Measurements from ENCODE around the gene SERPINF2. TPM values are rescaled to one million over a fixed set of nuclear protein-coding genes. Genes with fewer than 3 reads are reported as not detected.

Gene SERPINF2
- total RNA-seq, 1 donor from 2014 or later = 28.3 TPM

DNA sequence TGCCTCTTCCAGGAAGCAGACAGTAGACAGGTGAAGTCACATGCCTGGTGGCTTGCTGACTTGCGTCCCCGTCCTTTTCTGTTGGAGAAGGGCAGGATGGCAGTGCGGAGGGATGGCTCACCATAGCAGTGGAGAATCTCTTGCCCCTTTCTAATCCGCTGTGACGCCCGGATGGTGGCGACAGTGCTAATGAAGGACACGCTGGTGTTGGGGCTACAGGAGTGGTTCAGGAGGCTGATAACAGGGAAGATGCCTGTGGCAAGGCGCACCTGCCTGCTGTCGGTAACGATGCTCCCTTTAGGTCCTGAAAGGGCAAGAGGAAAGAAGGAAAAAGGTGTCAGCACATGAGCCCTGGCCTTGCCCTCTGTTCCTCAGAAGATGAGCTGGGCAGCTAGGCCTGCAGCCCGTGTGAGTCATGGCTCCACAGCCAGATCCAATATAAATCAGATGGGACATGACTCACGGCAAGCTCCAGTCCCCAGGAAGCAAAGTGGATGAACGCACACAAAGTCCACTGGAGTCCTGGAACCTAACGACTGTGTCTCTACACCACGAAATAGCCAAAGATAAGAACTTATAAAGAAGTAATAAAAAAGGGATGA lies 44.7 kb downstream of the SERPINF2 start:
- no peaks in the 10 kb centered on the region for H3K9me3 Mint-ChIP-seq
- peaks cover 27% of the 10 kb centered on the region for H3K36me3 Mint-ChIP-seq
- H3K27me3 Mint-ChIP-seq = no peaks in the 10 kb centered on the region
- TF ChIP-seq, protein P1, sequence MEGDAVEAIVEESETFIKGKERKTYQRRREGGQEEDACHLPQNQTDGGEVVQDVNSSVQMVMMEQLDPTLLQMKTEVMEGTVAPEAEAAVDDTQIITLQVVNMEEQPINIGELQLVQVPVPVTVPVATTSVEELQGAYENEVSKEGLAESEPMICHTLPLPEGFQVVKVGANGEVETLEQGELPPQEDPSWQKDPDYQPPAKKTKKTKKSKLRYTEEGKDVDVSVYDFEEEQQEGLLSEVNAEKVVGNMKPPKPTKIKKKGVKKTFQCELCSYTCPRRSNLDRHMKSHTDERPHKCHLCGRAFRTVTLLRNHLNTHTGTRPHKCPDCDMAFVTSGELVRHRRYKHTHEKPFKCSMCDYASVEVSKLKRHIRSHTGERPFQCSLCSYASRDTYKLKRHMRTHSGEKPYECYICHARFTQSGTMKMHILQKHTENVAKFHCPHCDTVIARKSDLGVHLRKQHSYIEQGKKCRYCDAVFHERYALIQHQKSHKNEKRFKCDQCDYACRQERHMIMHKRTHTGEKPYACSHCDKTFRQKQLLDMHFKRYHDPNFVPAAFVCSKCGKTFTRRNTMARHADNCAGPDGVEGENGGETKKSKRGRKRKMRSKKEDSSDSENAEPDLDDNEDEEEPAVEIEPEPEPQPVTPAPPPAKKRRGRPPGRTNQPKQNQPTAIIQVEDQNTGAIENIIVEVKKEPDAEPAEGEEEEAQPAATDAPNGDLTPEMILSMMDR (conservative IDR thresholded peaks at IDR 0.05) = no peak
- DNase-seq (ENCODE audit: extremely low spot score, unreplicated experiment) = no peak
- H3K4me1 Mint-ChIP-seq (ENCODE audit: unreplicated experiment) = peaks cover 15% of the 10 kb centered on the region
- H3K4me3 Mint-ChIP-seq = no peak overlapping the region
- H3K27ac Mint-ChIP-seq = peak overlapping the region; percentile 16

DNA sequence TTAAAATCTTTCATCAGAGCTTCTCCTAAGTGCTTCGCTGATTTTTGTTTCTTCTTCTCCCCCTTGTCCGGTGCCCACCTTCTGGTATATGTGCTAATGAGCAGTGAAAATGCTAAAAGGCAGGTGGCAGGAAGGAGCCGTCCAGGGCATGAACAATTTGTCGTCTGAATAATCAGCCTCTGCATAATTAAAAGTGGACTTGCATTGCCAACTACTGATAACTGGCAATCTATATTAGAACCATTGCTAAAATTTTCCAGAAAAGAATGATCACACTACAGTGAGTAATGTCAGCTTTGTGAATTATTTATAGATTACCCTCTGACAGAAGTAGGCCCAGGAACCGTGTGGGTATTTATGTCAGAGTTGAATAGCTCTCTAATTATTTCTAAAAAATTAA lies 47.3 kb downstream of the SERPINF2 start:
- Mint-ChIP-seq H3K4me3 (no peak overlapping the region), H3K27me3 (no peaks in the 10 kb centered on the region), H3K27ac (no peak overlapping the region), H3K36me3 (peaks cover 15% of the 10 kb centered on the region), H3K4me1 (ENCODE audit: unreplicated experiment) (peaks cover 15% of the 10 kb centered on the region), H3K9me3 (no peaks in the 10 kb centered on the region)
- DNase-seq (ENCODE audit: extremely low spot score, unreplicated experiment) = no peak
- TF ChIP-seq, protein P1 (conservative IDR thresholded peaks at IDR 0.05) = no peak

- peak overlapping the region; percentile 22 for H3K4me3 Mint-ChIP-seq
- H3K4me1 Mint-ChIP-seq (ENCODE audit: unreplicated experiment) = peaks cover 23% of the 10 kb centered on the region
- H3K9me3 Mint-ChIP-seq = no peaks in the 10 kb centered on the region
- H3K27ac Mint-ChIP-seq = peak overlapping the region; percentile 68
- peaks cover 18% of the 10 kb centered on the region for H3K36me3 Mint-ChIP-seq
- DNase-seq (ENCODE audit: extremely low spot score, unreplicated experiment) = no peak
- H3K27me3 Mint-ChIP-seq = no peaks in the 10 kb centered on the region
- TF ChIP-seq, protein P1 (conservative IDR thresholded peaks at IDR 0.05) = no peak
These were observed 50.1 kb downstream of the SERPINF2 start for GRCh38 chr17:1792495-1793446.

GRCh38 chr17:1793447-1793806 lies 50.8 kb downstream of the SERPINF2 start:
- Mint-ChIP-seq H3K4me3 (peak overlapping the region; percentile 22), H3K27ac (peak overlapping the region; percentile 68), H3K9me3 (no peaks in the 10 kb centered on the region), H3K27me3 (no peaks in the 10 kb centered on the region), H3K4me1 (ENCODE audit: unreplicated experiment) (peaks cover 23% of the 10 kb centered on the region), H3K36me3 (peaks cover 18% of the 10 kb centered on the region)
- TF ChIP-seq, protein P1 (conservative IDR thresholded peaks at IDR 0.05) = no peak
- DNase-seq (ENCODE audit: extremely low spot score, unreplicated experiment) = no peak

DNA sequence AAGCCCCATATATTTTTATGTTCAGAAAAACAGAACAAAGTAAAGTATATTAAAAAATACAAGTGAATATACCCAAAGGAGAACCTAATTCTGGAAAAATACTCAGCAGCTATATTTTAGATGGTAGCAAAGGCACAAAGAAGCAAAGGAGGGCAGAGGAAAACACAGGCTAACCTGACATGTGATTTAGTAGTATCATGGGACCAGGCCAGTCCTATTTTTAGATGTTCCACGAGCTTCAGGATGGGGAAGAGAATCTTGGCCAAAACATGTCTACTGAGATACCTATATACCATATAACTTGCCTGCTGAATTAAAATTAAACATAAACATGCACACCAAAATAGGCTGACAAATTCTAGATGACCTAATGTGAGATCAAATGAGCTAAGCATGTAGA lies 54.1 kb downstream of the SERPINF2 start:
- no peak for DNase-seq (ENCODE audit: extremely low spot score, unreplicated experiment)
- Mint-ChIP-seq H3K4me3 (no peak overlapping the region), H3K27me3 (no peaks in the 10 kb centered on the region), H3K9me3 (no peaks in the 10 kb centered on the region), H3K27ac (no peak overlapping the region), H3K4me1 (ENCODE audit: unreplicated experiment) (peaks cover 19% of the 10 kb centered on the region), H3K36me3 (peaks cover 16% of the 10 kb centered on the region)
- TF ChIP-seq, protein P1 (conservative IDR thresholded peaks at IDR 0.05) = no peak
